HEK293 (cell line): Measurements from ENCODE around the gene SHISA9.

Experiments
- CTCF ChIA-PET: fragments of 350-600 bp; formaldehyde crosslinking; extraction: SDS; loops from one replicate; lab custom pipeline; 2021; ENCODE audit warnings: antibody characterized with exemption; lab: Yijun Ruan, JAX
- POLR2A ChIA-PET: fragments of 300-600 bp; formaldehyde crosslinking; extraction: SDS; loops from one replicate; lab custom pipeline; 2020; ENCODE audit warnings: antibody characterized with exemption, inconsistent platforms; lab: Yijun Ruan, JAX
- H3K27ac ChIP-seq: fragments of 200-500 bp; sonication (Bioruptor generic); 2 replicates; pipeline ENCODE4 v1.5.1; 2014; ENCODE audit warnings: low read depth, low read length, control low read depth, inconsistent platforms; ENCODE audit errors: extremely low read depth
- H3K36me3 ChIP-seq, 2 experiments: fragments of 200-500 bp in 1 of 2; sonication (Bioruptor generic) in 1 of 2; 1 replicate in 1 of 2; 2 replicates in 1 of 2; pipeline ENCODE4 v1.5.1; 2014 to 2017; ENCODE audit warnings: inconsistent platforms in 2 of 2, low read length in 2 of 2; ENCODE audit not compliant: control insufficient read depth in 2 of 2, insufficient read depth in 1 of 2
- H3K4me1 ChIP-seq: fragments of 200-500 bp; sonication (Bioruptor generic); 2 replicates; pipeline ENCODE4 v1.5.1; 2014; ENCODE audit warnings: mild to moderate bottlenecking, low read length, inconsistent platforms; ENCODE audit not compliant: control insufficient read depth, insufficient read depth
- H3K4me3 ChIP-seq: 2 replicates; pipeline ENCODE4 v1.5.1; 2011; ENCODE audit warnings: low read depth, mild to moderate bottlenecking, control low read depth, low read length, moderate library complexity
- H3K9me3 ChIP-seq: fragments of 200-500 bp; sonication (Bioruptor generic); 2 replicates; pipeline ENCODE4 v1.5.1; 2014; ENCODE audit warnings: low read depth, low read length, inconsistent platforms; ENCODE audit not compliant: control insufficient read depth, insufficient read depth
- BCL6B ChIP-seq: fragments of 450-650 bp; formaldehyde crosslinking; IDR thresholded peaks from 2 replicates; pipeline ENCODE4 v1.5.1; 2017; ENCODE audit warnings: missing biosample characterization, missing genetic modification characterization
- GFI1B ChIP-seq: fragments of 450-650 bp; formaldehyde crosslinking; IDR thresholded peaks from 2 replicates; pipeline ENCODE4 v1.5.1; 2016; ENCODE audit warnings: missing biosample characterization, missing genetic modification characterization
- INSM2 ChIP-seq: fragments of 450-650 bp; formaldehyde crosslinking; IDR thresholded peaks from 2 replicates; pipeline ENCODE4 v1.5.1; 2016; ENCODE audit warnings: missing biosample characterization, missing genetic modification characterization
- KLF17 ChIP-seq: fragments of 450-650 bp; formaldehyde crosslinking; IDR thresholded peaks from 2 replicates; pipeline ENCODE4 v1.5.1; 2016; ENCODE audit warnings: missing biosample characterization, missing genetic modification characterization
- KLF9 ChIP-seq: fragments of 450-650 bp; formaldehyde crosslinking; IDR thresholded peaks from 2 replicates; pipeline ENCODE4 v1.5.1; 2016; ENCODE audit warnings: missing biosample characterization, missing genetic modification characterization, low read depth
- OSR2 ChIP-seq: fragments of 450-650 bp; formaldehyde crosslinking; IDR thresholded peaks from 2 replicates; pipeline ENCODE4 v1.5.1; 2016; ENCODE audit warnings: missing biosample characterization, missing genetic modification characterization
- SP3 ChIP-seq: fragments of 450-650 bp; formaldehyde crosslinking; IDR thresholded peaks from 2 replicates; pipeline ENCODE4 v1.5.1; 2016; ENCODE audit warnings: missing biosample characterization, missing genetic modification characterization
- SP7 ChIP-seq: fragments of 450-650 bp; formaldehyde crosslinking; IDR thresholded peaks from 2 replicates; pipeline ENCODE4 v1.5.1; 2016; ENCODE audit warnings: missing biosample characterization, missing genetic modification characterization
- TCF7L2 ChIP-seq: IDR thresholded peaks from 2 replicates; pipeline ENCODE4 v1.6.1; 2011; ENCODE audit warnings: low read depth, mild to moderate bottlenecking, inconsistent platforms, low read length, moderate library complexity, borderline replicate concordance
- YY2 ChIP-seq: fragments of 450-650 bp; formaldehyde crosslinking; IDR thresholded peaks from 2 replicates; pipeline ENCODE4 v1.5.1; 2016; ENCODE audit warnings: missing biosample characterization, missing genetic modification characterization
- ZBTB44 ChIP-seq: fragments of 450-650 bp; IDR thresholded peaks from 2 replicates; pipeline ENCODE4 v1.5.1; 2018; ENCODE audit warnings: missing biosample characterization, mild to moderate bottlenecking, missing genetic modification characterization
- ZIC2 ChIP-seq: fragments of 450-650 bp; formaldehyde crosslinking; IDR thresholded peaks from 2 replicates; pipeline ENCODE4 v1.5.1; 2016; ENCODE audit warnings: missing biosample characterization, missing genetic modification characterization
- ZNF174 ChIP-seq: fragments of 450-650 bp; formaldehyde crosslinking; IDR thresholded peaks from 2 replicates; pipeline ENCODE4 v1.5.0; 2017; ENCODE audit warnings: missing biosample characterization, mild to moderate bottlenecking, missing genetic modification characterization
- ZNF18 ChIP-seq: fragments of 450-650 bp; formaldehyde crosslinking; IDR thresholded peaks from 2 replicates; pipeline ENCODE4 v1.5.1; 2016; ENCODE audit warnings: missing biosample characterization, missing genetic modification characterization
- ZNF211 ChIP-seq: fragments of 450-650 bp; formaldehyde crosslinking; IDR thresholded peaks from 2 replicates; pipeline ENCODE4 v1.5.1; 2016; ENCODE audit warnings: low read depth, missing biosample characterization, missing genetic modification characterization
- ZNF239 ChIP-seq: fragments of 450-650 bp; formaldehyde crosslinking; IDR thresholded peaks from 2 replicates; pipeline ENCODE4 v1.5.1; 2016; ENCODE audit warnings: missing biosample characterization, missing genetic modification characterization
- ZNF302 ChIP-seq: fragments of 450-650 bp; formaldehyde crosslinking; IDR thresholded peaks from 2 replicates; pipeline ENCODE4 v1.5.1; 2016; ENCODE audit warnings: missing biosample characterization, missing genetic modification characterization, low read depth
- ZNF350 ChIP-seq: fragments of 450-650 bp; formaldehyde crosslinking; IDR thresholded peaks from 2 replicates; pipeline ENCODE4 v1.5.0; 2017; ENCODE audit warnings: missing biosample characterization, mild to moderate bottlenecking, missing genetic modification characterization
- ZNF37A ChIP-seq: fragments of 450-650 bp; IDR thresholded peaks from 2 replicates; pipeline ENCODE4 v1.5.1; 2018; ENCODE audit warnings: missing biosample characterization, missing genetic modification characterization
- ZNF48 ChIP-seq: fragments of 450-650 bp; formaldehyde crosslinking; IDR thresholded peaks from 2 replicates; pipeline ENCODE4 v1.5.1; 2016; ENCODE audit warnings: missing biosample characterization, missing genetic modification characterization
- ZSCAN5A ChIP-seq: fragments of 450-650 bp; formaldehyde crosslinking; IDR thresholded peaks from 2 replicates; pipeline ENCODE4 v1.5.1; 2016; ENCODE audit warnings: missing biosample characterization, missing genetic modification characterization

SHISA9 gene

GRCh38 chr16:13104772-13105171, 203.4 kb downstream of the SHISA9 start (continued):
- no peak for TF ChIP-seq ZNF239
- TF ChIP-seq ZNF211 (tag by site-specific recombination): no peak
- no peak for TF ChIP-seq ZSCAN5A (tag by site-specific recombination)
- no peak for TF ChIP-seq OSR2 (tag by site-specific recombination)
- no peak for TF ChIP-seq SP7
- no peak for TF ChIP-seq ZNF18 (tag by site-specific recombination)

GRCh38 chr16:13105427-13105826, 204.0 kb downstream of the SHISA9 start:
- Histone ChIP-seq H3K4me1 (no peaks in the 10 kb centered on the region), H3K36me3 (no peaks in the 10 kb centered on the region), H3K27ac (no peak overlapping the region), H3K9me3 (no peaks in the 10 kb centered on the region), H3K4me3 (no peak overlapping the region)
- CTCF ChIA-PET: no interaction called here
- POLR2A ChIA-PET: no interaction called here
- TF ChIP-seq ZNF174 (tag by site-specific recombination) (no peak), SP3 (tag by site-specific recombination) (no peak), BCL6B (tag by site-specific recombination) (no peak)

GRCh38 chr16:13106464-13106863, 205.1 kb downstream of the SHISA9 start:
- H3K36me3 ChIP-seq: no peaks in the 10 kb centered on the region
- H3K4me1 ChIP-seq: no peaks in the 10 kb centered on the region
- H3K9me3 ChIP-seq: no peaks in the 10 kb centered on the region
- no peak overlapping the region for H3K27ac ChIP-seq
- H3K4me3 ChIP-seq: no peak overlapping the region
- TF ChIP-seq TCF7L2 (no peak), ZNF302 (tag by site-specific recombination) (no peak), SP3 (tag by site-specific recombination) (no peak), KLF17 (tag by site-specific recombination) (no peak), ZIC2 (tag by site-specific recombination) (no peak), YY2 (no peak), KLF9 (no peak), BCL6B (tag by site-specific recombination) (no peak), ZNF37A (tag by site-specific recombination) (no peak), GFI1B (tag by site-specific recombination) (no peak), ZNF350 (tag by site-specific recombination) (no peak), ZNF48 (tag by site-specific recombination) (no peak), ZBTB44 (no peak), INSM2 (no peak)
- CTCF ChIA-PET: interaction anchor here (0.6 kb wide), 1 partner anchor 793 kb away, joined by 3 read pairs; no protein-coding TSS in a partner anchor
- POLR2A ChIA-PET: no interaction called here
